NCI-H1930 (cell line): ENCODE results near the gene C3orf22.
"Not testable (repeated sequence)": the region's sequence is repeated elsewhere in the genome, so short reads cannot be mapped to it uniquely, and the experiment has no call there.

Experiments
- DNase-seq, 2 experiments: peaks; one replicate each; lab custom pipeline; 2025; lab: John Stamatoyannopoulos, UW

The C3orf22 gene, protein sequence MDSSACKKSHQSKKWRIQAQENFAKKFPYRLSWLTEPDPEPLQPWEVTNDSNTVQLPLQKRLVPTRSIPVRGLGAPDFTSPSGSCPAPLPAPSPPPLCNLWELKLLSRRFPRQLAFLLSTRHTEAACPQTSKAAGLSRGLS

DNA sequence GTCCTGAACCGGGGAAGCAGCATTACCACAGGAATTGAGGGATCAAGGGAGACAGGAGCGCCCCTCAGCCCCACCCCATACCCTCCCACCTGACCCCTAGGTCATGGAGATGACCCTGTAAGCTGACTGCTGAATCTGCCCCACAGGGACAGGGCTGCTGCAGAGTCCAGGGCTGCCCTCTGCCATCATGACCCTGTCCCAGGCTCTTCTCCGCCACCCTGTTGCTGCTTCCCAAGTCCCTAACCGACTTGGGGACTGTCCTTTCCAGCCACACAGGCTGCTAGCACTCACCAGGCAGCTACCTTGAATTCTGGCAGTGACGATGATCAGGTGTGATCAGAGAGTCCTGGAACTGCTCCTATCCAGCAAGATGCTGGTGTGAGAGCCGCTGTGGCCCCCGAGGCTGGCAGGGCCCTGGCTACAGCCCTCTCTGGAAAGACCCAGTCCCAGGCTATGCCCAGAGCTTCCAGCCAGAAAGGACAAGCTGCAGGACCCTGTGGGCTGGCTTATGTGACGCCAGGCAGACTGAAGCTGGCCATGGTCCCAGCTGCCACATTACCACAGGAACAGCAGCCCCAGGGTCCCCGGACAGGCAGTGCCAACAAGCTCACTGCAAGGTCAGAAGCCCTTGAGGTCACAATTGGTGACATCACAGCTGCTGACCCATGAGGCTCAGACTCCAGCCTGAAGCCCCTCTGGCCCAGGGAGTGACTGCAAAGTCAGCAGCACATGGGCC is at the start of gene C3orf22:
C3orf22 (minus strand) TSS at position 597 of the 736 bp plus-strand sequence. CDS start 5,542 bp downstream, outside the sequence.
- no peak for DNase-seq

DNA sequence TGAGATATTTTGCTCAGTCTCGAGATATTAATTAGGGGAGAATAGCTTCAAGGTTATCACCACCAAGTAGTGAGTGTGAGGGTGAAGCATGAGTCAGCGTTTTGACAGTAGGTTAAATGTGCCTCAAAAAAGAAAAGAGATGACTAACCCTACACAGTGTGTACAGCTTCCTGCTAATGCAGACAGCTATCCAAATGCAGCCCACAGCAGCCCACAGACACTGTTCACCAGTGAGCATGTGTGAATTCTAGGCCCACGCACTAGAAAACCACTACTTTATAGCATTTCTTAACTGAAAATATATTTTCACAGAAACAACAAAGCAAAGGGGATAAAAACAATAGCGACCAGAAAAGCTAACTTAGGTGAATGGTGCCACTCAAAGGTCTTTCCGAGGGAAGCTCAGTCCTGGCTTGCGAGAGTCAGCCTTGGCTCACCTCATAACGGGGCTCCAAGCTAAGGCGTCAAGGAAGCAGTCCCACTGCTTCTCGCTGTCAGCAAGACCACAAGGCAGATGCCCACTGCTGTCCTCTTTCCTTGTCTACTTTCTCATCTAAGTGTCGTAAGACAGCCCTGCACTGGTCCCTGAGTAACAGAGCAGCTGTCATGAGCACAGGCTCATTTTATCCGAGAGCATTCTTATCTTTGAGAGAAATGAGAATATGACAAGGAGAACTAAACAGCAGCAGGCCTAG is 48.6 kb upstream of the C3orf22 start:
- no peak for DNase-seq

DNA sequence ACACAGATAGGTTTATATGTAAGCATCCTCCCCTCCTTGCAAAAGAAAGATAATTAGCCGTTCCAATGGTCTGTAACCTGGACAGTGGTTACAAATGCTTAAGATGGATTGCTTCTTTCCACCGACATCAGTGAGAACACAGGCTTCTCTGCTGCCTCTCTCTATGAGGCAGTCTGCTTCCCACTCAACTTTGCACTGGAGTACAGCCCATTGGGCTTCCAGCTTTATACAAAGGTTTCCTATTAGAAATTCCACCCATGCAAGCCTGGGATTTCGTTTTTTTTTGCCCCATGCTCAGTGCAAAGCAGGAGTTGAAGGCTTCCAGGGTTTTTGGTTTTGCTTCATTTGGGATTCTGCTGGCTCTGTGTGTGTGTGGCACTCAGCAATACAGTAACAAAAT is 47.3 kb upstream of the C3orf22 start:
- DNase-seq = no peak

DNA sequence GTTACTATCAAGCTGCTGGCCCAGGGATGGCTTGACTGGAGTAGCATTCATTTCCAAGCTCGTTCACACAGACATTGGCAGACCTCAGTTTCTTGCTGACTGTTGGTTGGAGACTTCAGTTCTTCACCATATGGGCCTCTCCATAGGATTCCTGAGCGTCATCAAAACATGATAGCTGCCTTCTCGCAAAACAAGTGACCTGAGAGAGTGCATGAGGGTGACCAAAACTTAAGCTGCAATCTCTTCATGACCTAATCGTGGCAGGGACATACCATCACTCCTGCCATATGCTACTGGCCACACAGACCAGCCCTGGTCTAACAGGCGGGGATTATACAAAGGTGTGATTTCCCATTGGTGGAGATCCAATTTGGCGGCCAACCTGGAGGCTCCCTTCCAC is 46.0 kb upstream of the C3orf22 start:
- DNase-seq = no peak

DNA sequence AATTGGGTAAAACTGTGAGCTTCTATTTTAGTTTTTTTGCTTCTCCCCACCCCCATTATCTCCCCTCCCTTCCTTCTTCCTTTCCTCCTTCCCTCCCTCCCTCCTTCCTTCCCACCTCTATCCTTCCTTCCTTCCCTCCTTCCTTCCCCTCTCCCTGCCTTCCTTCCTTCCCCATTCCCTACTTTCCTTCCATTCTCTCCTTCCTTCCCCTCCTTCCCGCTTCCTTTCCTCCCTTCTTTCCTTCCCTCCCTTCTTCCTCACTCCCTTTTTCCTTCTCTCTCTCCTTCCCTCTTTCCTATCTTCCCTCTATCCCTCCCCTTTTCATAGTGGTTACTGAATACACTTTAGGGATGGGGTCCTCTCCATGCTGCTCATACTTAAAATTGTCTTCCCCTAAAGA is 40.4 kb upstream of the C3orf22 start:
- DNase-seq = no peak

DNA sequence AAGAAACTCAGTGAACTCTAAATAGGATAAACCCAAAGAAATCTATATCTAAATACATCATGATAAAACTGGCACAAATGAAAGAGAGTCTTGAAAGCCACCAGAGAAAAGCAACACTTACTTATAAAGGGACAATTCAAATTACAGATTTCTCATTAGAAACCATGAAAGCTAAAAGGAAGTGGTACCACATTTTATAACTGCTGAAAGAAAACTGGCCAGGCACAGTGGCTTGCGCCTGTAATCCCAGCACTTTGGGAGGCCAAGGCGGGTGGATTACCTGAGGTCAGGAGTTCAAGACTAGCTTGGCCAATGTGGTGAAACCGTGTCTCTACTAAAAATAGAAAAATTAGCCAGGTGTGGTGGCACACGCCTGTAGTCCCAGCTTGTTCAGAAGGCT is 36.7 kb upstream of the C3orf22 start:
- not testable (repeated sequence) for DNase-seq

DNA sequence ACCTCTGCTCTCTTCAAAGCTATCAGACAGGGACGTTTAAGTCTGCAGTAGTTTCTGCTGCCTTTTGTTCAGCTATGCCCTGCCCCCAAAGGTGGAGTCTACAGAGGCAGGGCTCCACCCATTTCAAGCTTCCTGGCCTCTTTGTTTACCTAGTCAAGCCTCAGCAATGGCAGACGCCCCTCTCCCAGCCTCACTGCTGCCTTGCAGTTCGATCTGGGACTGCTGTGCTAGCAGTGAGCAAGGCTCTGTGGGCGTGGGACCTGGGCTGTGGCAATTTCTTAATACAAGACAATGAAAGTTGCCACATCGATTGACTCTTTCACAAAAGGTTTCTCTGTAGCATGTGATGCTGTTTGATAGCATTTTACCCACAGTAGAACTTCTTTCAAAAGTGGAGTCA is 32.8 kb upstream of the C3orf22 start:
- not testable (repeated sequence) for DNase-seq

DNA sequence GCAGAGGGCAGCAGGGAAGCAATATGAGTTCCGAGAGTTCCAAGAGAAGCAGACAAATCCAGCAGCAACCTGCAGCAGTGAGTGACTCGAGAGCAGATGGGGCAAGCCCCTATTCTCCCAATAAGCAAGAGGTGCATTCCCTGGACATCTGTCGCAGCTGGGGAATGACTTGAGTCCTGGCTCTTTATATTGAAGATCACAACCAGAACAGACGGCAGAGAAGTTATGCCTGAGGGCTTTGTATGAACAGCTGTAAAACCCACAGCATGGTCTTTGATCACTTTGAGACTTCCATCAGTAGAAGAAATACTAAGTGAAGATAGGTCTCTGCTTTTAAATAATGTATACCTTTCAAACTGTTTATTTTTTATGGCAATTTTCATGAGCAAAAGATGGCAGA is 23.6 kb upstream of the C3orf22 start:
- DNase-seq = no peak

DNA sequence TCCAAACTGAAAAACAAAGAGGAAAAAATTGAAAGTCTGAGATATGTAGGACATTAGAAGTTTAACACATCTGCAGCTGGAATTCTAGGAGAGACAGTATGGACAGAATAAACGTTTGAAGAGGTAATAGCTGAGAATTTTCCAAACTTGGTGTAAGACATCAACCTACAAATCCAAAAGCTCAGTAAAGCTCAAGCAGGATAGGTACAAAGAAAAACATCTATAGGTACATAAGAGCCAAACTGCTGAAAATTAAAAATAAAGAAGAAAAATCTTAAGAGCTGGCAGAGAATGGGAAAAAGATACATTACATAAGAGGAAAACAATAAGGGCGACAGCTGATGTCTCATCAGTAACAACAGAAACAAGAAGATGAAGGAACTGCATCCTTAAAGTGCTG is 22.8 kb upstream of the C3orf22 start:
- DNase-seq = no peak

DNA sequence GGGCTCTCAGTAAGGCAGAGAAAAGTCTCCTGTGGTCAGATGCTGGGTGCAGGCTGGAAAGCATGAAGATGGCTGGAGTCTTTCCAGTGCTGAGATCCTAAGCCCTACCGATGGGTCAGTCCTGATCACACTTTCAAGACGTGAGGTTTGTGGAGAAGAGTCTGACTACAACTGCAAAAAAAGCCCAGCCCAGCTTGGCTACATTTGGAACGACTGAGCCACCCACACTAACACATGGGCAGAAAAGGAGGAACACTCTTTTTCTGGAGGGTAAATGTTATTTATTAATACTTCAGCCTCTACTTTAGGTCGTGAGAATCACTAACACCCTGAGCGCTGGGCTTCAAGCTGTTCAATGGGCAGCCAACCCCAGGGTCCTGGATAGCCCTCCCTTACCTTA is 22.0 kb upstream of the C3orf22 start:
- no peak for DNase-seq

DNA sequence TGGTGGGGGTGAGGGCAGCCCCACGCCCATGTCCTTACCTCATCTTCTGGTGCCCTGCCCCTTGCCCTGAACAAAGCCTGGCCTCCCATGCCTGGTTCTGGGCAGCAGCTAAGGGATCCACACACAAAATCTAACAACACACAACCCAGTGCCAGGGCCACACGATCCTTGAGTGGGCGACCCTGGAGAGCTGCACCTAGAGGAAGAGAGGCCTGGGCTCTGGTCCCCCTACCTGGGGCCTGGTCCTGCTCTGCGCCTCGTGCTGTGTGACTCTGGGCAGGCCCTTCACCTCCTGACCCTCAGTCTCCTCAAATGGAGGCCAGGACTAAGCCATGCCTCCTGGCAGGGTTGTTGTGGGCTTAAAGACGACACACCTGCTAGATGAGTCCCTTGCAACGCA is 20.0 kb upstream of the C3orf22 start:
- no peak for DNase-seq

DNA sequence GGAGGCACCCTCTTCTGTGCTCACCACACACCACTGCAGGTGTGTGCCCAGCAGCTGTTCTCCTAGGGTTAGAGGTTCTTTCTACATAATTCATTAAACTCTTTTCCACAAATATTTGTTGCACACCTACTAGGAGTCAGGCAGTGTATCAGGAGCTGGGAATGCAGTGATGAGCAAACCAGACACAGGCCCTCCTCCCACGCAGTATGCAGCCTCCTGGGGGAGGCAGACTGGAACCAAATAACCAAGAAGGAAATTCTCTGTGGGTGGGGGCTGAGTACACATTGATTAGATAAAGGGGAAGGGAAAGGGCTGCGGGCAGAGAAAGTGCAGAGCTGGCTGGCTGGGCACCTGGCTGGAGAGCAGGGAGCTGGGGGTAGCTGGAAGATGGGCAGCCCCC is 18.5 kb upstream of the C3orf22 start:
- DNase-seq = no peak

DNA sequence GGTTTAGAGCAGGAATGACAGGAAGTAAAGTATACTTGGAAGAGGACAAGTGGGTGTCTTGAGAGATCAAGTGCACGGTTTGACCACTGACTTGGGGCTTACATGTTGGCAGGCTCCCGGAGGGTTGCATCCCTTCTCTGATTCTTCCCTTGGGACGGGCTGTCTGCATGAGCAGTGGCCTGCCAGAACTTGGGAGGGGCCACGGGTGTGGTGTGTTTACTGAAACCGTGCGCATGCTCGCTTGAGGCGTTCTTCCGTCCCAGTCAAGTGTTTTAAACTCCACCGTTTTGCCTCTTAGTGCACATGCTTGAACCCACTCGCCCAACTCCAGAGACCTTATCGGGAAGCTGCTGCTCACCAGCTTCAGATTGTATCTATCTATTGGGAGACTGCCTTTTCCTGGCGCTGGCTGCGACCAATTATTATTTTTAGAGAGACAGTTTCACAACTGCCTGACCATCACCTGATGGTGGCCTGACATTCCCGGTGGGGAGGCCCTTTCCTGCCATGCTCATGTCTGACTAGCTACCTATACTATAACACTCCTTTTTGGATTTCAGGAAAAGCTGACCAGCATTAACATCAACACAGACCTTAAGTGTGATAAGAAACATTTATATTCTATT is 14.9 kb upstream of the C3orf22 start:
- no peak for DNase-seq

DNA sequence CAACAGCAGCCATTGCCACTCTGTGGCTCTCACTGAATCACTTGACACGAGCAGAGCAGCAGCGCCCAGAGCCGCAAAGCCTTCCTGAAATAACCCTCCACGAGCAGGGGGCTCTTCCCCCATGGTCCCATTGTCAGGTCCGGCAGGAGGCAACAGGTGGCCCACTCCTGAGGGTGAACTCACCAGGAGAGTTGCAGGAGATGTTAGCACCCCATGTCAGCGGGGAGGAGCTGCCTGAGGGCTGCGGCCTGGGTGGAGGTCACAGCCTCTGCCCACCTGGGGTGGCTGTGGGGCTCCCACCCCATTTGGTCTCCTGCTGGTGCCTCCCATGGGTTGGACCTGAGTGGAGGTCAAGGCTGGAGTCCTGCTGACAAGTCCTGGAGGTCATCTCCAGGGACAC is 12.3 kb upstream of the C3orf22 start:
- DNase-seq = no peak

DNA sequence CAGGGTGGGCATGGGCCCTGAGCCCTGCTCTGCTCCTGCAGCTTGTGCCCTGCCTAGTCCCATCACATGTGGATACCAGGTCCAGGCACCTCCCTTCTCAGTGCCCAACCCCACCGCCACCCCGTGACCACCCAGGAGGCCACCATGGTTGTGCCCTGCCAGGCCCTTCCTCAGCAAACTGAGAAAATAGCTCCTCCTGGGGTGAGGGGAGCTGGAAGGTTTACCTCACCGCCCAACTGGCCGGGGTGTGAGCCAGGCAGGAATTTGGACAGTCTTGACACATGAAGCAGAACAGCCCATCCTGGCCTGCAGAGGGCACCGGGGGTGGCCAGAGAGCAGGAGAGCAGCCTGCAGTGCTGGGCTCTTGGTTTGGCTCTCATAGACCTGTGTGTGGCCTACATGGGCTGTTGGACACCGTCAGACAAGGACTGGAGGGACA is 11.4 kb upstream of the C3orf22 start:
- DNase-seq = no peak

DNA sequence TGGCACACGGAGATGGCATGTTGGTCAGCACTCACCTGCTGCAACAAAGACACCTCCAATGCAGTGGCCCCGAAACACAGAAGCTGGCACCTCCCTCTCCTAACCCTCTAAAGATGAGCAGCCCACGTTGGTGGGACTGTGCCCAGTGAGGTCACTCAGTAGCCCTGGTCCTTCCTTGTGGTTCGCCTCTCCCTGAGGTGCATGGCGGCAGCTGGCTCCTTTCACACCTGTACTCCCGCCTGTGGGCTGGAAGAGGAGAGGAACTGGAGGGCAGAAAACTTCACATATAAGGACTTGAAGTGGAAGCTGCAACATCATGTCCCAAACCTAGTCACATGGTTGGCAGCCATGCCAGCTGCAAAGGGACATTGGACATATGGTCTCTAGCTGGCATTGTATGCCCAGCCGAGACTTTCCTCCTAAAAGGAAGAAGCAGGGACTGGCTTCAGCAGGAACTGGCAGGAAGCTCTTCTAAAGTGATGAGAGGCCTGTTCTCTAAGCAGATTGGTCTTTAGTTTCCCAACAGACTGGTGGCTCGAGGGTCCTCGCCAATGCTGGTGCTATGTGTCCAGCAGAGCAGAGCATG is 10.8 kb upstream of the C3orf22 start:
- DNase-seq = no peak

DNA sequence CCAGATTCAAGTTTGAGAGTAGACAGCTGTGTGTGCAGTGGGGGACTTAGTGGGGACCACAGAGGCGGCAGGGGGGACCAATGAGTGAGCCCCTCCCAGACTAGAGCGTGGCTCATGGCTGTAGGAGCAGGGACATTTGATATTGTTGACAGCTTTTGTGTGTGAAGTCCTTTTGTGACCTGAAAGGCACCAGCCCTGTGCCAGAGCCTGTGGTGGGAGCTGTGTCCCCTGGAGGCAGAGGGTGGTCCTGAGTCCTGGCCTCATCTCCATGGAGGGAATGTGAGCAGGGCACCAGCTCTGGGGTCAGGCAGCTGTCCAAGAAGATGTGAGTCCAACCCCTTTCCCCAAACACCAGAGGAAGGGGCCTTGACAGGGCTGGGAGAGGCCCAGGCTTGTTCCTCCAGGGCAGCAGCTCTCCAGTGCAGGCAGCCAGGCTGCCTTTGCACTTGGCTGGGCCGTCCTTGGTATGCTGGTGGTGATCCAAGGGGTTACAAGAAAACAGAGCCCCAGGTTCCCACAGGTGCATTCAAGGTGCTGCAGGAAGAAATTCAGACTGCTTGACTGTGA is 10.1 kb upstream of the C3orf22 start:
- no peak for DNase-seq

DNA sequence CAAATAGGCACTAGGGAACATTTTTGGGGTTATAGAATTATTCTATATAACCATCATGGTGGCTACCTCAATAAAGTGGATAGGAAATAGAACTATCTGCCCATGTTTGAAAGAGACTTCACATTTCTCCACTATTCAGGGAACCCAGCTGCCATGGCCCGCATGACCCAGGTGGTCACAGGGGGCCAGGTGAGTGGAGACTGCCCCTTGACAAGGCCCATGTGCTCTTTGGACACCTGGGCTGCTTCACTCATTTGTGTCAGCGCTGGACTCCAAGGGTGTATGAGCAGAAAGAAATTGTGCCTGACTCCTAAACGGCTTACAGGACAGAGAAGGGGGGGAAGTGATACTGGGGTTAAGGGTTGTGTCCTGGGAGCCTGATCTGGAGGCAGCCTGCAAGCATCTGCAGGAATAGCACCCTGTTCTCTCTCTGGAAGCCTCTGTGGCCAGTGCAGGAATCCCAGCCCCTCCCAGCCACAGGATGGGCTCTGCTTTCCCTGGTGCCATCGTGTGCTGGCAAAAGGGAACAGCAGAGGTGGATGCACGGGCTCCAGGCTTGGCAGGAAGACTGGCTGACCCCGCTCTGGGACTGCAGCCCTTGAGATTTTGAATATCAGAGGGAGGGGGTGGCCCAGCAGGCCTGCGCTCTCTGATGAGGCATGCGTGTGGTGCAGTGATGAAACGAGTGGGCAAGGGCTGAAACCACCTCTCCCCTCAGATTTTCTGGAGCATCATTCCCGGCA is 9.1 kb upstream of the C3orf22 start:
- no peak for DNase-seq

DNA sequence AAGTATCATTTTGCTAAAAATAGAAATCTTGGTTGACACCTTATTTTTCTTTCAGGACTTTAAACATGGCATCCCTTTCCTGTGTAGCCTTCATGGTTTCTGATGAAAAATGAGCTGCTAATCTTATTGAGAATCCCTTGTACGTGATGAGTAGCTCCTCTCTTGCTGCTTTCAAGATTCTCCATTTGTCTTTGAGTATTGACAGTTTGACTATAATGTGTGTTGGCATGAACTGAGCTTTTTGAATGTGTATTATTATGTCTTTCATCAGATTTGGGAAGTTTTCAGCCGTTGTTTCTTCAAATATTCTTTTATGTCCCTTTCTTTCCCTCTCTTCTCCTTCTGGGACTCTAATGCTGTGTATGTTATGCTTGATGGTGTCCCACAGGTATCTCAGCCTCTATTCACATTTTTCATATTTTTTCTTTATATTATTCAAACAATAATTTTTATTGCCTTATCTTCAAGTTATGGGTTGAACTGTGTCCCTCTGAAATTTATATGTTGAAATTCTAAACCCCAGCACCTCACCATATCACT is 4.1 kb upstream of the C3orf22 start:
- DNase-seq = no peak

DNA sequence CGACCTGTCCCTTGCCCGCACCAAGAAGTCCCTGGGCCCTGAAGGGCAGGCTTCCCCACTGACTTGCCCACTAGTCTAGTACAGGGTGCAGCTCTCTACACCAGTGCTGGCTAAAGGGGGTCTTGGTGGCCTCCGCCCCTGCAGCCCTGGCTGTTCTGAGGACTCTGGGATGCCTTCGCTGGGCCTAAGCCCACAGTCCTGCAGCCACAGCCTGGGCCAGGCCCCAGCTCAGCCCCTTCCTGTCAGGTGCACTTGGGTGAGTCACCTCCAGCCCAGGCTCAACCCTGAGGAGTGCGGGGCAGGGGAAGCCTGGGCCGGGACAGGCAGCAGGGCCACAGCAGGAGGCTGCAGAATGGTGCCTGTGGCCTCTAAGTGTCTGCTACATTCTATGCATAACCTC is 971 bp downstream of the C3orf22 start:
- DNase-seq = no peak

DNA sequence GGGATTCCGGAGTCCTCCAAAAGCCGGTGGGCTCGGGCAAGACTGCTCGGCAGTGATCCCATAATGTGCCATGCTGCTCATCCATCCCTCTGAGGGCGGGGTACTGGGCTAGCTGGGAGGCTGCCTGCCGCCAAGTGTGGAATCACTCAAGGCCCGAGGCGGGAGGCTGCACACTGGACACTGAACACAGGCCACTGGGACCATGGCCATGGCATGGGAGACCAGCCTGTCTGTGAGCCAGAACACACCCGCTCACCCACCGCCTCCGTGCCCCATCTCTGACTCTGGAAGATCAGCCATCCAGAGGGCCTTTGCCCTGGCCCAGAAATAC is 1.4 kb downstream of the C3orf22 start:
- no peak for DNase-seq
